ENCODE results near the gene CHMP3.

DNA sequence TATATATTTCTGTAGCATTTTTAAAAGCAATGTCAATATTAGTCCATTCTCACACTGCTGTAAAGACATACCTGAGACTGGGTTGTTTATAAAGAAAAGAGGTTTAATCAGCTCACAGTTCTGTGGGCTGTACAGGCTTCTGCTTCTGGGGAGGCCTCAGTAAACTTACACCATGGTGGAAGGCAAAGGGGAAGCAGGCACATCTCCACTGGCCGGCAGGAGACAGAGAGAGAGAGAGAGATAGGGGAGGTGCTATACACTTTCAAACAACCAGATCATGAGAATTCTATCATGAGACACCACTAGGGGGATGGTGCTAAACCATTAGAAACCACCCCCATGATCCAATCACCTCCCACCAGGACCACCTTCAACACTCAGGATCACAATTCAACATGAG, 43.1 kb downstream of the CHMP3 start:
- TF ChIP-seq, protein P1, sequence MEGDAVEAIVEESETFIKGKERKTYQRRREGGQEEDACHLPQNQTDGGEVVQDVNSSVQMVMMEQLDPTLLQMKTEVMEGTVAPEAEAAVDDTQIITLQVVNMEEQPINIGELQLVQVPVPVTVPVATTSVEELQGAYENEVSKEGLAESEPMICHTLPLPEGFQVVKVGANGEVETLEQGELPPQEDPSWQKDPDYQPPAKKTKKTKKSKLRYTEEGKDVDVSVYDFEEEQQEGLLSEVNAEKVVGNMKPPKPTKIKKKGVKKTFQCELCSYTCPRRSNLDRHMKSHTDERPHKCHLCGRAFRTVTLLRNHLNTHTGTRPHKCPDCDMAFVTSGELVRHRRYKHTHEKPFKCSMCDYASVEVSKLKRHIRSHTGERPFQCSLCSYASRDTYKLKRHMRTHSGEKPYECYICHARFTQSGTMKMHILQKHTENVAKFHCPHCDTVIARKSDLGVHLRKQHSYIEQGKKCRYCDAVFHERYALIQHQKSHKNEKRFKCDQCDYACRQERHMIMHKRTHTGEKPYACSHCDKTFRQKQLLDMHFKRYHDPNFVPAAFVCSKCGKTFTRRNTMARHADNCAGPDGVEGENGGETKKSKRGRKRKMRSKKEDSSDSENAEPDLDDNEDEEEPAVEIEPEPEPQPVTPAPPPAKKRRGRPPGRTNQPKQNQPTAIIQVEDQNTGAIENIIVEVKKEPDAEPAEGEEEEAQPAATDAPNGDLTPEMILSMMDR (IDR thresholded peaks at IDR 0.05) = no peak
- TF ChIP-seq POLR2A (IDR thresholded peaks at IDR 0.05) = no peak

All from Peyer's patch (tissue), 4 donors.